K562 (cell line): ENCODE data around the gene XAGE3.
"Not testable (repeated sequence)": the region's sequence is repeated elsewhere in the genome, so short reads cannot be mapped to it uniquely, and the experiment has no call there.

Experiments
- KLF16 ChIP-seq: IDR thresholded peaks from 2 replicates; pipeline ENCODE4 v1.6.1; 2016; ENCODE audit warnings: antibody characterized with exemption
- PCBP1 ChIP-seq: fragments of 200-400 bp; formaldehyde crosslinking; IDR thresholded peaks from 2 replicates; pipeline ENCODE4 v1.6.1; 2018; ENCODE audit warnings: mild to moderate bottlenecking, low read depth, low read length; ENCODE audit not compliant: poor library complexity, severe bottlenecking
- STAT5A ChIP-seq: IDR thresholded peaks from 2 replicates; pipeline ENCODE4 v1.6.1; 2012; ENCODE audit warnings: low read length, inconsistent platforms, borderline replicate concordance
- ZNF507 ChIP-seq: conservative IDR thresholded peaks from 2 replicates; pipeline ENCODE4 v1.6.1; 2017; ENCODE audit warnings: missing genetic modification characterization, missing compliant biosample characterization
- TF ChIP-seq, protein P1 (sequence below), 2 experiments: IDR thresholded peaks in 1 of 2; conservative IDR thresholded peaks in 1 of 2; 2 replicates each; pipeline ENCODE4 v1.6.1; 2016; ENCODE audit warnings: low read depth in 2 of 2, mild to moderate bottlenecking in 1 of 2, missing compliant biosample characterization in 1 of 2, missing genetic modification characterization in 1 of 2, moderate library complexity in 1 of 2

DNA sequence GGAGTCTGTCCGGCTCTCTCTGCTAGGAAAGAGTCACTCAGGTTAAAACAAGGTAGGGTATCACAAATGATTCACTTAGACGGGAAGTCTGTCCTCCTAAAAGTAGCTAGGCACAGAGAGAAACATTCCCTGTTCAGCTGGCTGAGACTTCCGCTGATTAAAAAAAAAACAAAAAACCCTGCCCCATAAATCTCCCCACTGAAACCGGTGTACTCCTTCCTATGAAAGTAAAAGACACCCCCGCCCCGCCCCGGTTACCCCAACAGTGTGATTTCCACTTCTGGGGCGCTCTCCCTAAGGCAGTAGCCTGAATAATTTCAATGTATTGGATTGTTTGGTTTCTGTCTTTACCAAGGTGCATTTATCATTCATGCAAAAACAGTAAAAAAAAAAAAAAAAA lies 28.6 kb upstream of the XAGE3 start:
- not testable (repeated sequence) for TF ChIP-seq STAT5A; KLF16; ZNF507 (tag); PCBP1
- TF ChIP-seq, protein P1, sequence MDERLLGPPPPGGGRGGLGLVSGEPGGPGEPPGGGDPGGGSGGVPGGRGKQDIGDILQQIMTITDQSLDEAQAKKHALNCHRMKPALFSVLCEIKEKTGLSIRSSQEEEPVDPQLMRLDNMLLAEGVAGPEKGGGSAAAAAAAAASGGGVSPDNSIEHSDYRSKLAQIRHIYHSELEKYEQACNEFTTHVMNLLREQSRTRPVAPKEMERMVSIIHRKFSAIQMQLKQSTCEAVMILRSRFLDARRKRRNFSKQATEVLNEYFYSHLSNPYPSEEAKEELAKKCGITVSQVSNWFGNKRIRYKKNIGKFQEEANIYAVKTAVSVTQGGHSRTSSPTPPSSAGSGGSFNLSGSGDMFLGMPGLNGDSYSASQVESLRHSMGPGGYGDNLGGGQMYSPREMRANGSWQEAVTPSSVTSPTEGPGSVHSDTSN (CRISPR knock-in tag; IDR thresholded peaks at IDR 0.05; ENCODE audit: low read depth) = not testable (repeated sequence)
- TF ChIP-seq, protein P1 (tag; conservative IDR thresholded peaks at IDR 0.05; ENCODE audit: low read depth) = not testable (repeated sequence)
